A549 treated with dexamethasone at 1 μM for 4 hours (cell line): ENCODE measurements around the gene PGA5. TPM values are rescaled to one million over a fixed set of nuclear protein-coding genes. Genes with fewer than 3 reads are reported as not detected.

Experiments
- total RNA-seq: library from RNA; stranded (reverse); fragments of 200-300 nt; extraction: Qiagen RNA extraction; gene quantifications from 5 replicates; pipeline ENCODE4 v1.2.3, GENCODE V29; 2022

The PGA5 gene
- total RNA-seq = not detected in 5 replicates

DNA sequence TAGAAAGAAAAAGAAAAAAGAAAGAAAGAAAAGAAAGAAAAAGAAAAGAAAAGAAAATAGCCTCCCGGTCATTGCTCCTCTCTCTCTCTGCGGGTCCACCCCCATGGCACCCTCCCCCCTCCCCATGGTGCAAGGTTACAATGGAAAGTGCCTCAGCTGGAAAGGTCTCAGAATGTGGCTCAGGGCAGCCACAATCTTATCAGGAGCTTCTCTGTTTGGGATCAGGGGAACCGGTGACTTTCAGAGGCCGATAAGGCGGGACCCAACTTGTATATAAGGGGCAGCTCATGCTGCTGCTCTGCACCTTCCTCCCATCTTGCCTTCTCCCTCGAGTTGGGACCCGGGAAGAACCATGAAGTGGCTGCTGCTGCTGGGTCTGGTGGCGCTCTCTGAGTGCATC is at the start of gene PGA5:
Gene PGA5 (plus strand): TSS at position 301 of the 400 bp plus-strand sequence. CDS start 52 bp downstream, at position 353.

DNA sequence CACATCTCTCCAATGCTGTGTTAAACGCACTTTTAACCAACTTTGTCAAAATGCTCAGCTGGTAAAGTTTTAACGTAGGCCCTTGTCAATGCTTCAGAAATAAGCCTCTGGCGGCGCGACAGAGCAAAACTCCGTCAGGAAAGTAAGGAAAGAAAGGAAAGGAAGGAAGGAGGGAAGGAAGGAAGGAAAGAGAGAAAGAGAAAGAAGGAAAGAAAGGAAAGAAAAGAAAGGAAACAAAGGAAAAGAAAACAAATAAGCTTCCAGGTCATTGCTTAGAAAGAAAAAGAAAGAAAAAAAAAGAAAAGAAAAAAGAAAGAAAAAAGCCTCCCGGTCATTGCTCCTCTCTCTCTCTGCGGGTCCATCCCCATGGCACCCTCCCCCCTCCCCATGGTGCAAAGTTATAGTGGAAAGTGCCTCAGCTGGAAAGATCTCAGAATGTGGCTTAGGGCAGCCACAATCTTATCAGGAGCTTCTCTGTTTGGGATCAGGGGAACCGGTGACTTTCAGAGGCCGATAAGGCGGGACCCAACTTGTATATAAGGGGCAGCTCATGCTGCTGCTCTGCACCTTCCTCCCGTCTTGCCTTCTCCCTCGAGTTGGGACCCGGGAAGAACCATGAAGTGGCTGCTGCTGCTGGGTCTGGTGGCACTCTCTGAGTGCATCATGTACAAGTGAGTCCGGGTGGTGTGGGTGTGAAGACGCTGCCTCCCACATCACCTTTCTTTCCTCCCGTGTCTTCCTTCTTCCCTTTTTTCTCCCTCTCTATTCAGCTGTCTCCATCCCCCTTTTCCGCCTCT is 37.8 kb upstream of the PGA5 start, which contains the start of gene PGA3:
Gene PGA3 (plus strand): TSS at position 566 of the 797 bp plus-strand sequence. CDS start 50 bp downstream, at position 616.

DNA sequence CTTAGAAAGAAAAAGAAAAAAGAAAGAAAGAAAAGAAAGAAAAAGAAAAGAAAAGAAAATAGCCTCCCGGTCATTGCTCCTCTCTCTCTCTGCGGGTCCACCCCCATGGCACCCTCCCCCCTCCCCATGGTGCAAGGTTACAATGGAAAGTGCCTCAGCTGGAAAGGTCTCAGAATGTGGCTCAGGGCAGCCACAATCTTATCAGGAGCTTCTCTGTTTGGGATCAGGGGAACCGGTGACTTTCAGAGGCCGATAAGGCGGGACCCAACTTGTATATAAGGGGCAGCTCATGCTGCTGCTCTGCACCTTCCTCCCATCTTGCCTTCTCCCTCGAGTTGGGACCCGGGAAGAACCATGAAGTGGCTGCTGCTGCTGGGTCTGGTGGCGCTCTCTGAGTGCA is 18.9 kb upstream of the PGA5 start, which contains the start of gene PGA4:
Gene PGA4 (plus strand): TSS at position 301 of the 400 bp plus-strand sequence. CDS start 54 bp downstream, at position 355.

DNA sequence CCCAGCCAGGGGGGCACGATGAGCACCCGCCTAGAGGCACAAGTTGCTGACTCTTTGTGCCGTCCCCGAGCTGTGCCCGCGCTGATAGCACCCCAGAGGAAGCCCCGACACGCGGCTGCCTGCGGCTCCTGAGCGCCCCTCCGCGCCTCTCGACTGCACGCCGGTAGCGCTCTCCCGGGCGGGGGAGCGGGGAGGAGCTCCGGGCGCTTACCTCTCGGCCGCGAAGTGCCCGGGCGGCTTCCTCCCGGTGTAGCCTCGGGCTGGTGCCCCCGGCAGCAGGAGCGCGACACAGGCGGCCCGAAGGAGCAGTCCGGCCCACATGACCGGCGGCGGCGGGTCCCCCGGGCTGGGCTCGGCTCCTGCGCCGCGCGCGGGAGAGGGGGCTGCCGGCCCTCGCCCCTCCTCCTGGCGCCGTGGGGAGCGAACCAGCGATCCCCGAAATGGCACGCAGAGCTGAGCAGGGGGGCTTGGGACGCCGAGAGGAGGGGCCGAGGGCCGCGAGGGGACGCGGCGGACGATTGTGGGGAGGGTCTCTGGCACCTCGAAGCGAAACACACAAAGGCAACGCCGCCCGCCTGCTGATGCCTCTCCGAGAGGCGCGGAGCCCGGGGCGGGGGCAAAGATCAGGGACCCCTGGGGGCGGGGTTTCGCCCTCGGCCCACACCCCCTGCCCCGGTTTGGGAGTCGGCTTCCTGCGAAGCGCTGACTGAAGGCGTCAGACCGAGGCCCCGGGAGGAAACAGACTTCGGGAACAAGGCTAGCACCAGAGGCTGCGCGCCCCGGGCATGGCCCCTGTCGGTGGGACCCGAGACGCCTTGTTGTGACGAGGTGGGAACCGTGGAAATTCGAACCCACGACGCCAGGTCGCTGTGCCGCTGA is 54.0 kb downstream of the PGA5 start, which contains the start of gene VWCE:
Gene VWCE (minus strand): TSS at position 600 of the 879 bp plus-strand sequence. CDS start 279 bp downstream, at position 321.

Other genes starting within 250 kb of the PGA5 start
- gene CD5, start 138.7 kb upstream of the PGA5 start, total RNA-seq = not detected in 5 replicates
- gene VPS37C, start 79.7 kb upstream of the PGA5 start, total RNA-seq = 14.5 to 17.5 TPM (median 16.8 TPM) in 5 replicates
- not detected in 5 replicates for gene PGA3, start 37.7 kb upstream of the PGA5 start, total RNA-seq
- 0.14 TPM in 1 of 5 replicates, not detected in the others for gene PGA4, start 18.8 kb upstream of the PGA5 start, total RNA-seq
- 0.28 to 0.90 TPM (median 0.54 TPM) in 5 replicates for gene VWCE, start 54.1 kb downstream of the PGA5 start, total RNA-seq
- gene DDB1, start 91.9 kb downstream of the PGA5 start, total RNA-seq = 161 to 185 TPM (median 176 TPM) in 5 replicates
- gene TKFC, start 92.1 kb downstream of the PGA5 start, total RNA-seq = 49.5 to 71.9 TPM (median 67.7 TPM) in 5 replicates
- 34.5 to 45.7 TPM (median 45.3 TPM) in 5 replicates for gene CYB561A3, start 120.7 kb downstream of the PGA5 start, total RNA-seq
- 84.8 to 104 TPM (median 91.3 TPM) in 5 replicates for gene TMEM138, start 121.2 kb downstream of the PGA5 start, total RNA-seq
- 16.1 to 18.4 TPM (median 16.6 TPM) in 5 replicates for gene TMEM216, start 151.4 kb downstream of the PGA5 start, total RNA-seq
- 73.0 to 80.6 TPM (median 76.0 TPM) in 5 replicates for gene CPSF7, start 188.8 kb downstream of the PGA5 start, total RNA-seq
- 34.7 to 43.4 TPM (median 37.5 TPM) in 5 replicates for gene SDHAF2, start 188.9 kb downstream of the PGA5 start, total RNA-seq